Esophagus muscularis mucosa (tissue), 4 donors: Measurements from ENCODE around the gene CTNNA1. TPM values are rescaled to one million over a fixed set of nuclear protein-coding genes. Genes with fewer than 3 reads are reported as not detected.
A peak's percentile ranks its signal among the peaks of the same experiment; 100 is the strongest.

Experiments used
- DNase-seq: peaks from one replicate; pipeline ENCODE4 v3.0.0-alpha.2; 2017; ENCODE audit errors: extremely low spot score
- H3K27ac ChIP-seq, 4 donors: fragments of 200-600 bp; sonication (generic); replicated peaks in 1 of 4; 1 replicate in 3 of 4; 2 replicates in 1 of 4; pipeline ENCODE4 v1.5.1; 2016 to 2019; ENCODE audit warnings: mild to moderate bottlenecking in 1 of 4
- H3K27me3 ChIP-seq, 4 donors: fragments of 200-600 bp; sonication (generic); one replicate each; pipeline versions ENCODE4 v1.5.1 to v1.6.0; 2016 to 2019
- H3K36me3 ChIP-seq, 4 donors: fragments of 200-600 bp; sonication (generic); one replicate each; pipeline ENCODE4 v1.5.1; 2016 to 2019
- H3K4me1 ChIP-seq, 4 donors: fragments of 200-600 bp; sonication (generic); one replicate each; pipeline ENCODE4 v1.5.1; 2016 to 2019
- H3K4me3 ChIP-seq, 4 donors: fragments of 200-600 bp; sonication (generic); 1 replicate in 2 of 4; 2 replicates in 2 of 4; pipeline ENCODE4 v1.5.1; 2016 to 2019; ENCODE audit warnings: mild to moderate bottlenecking in 4 of 4, moderate library complexity in 1 of 4
- H3K9me3 ChIP-seq, 4 donors: fragments of 200-600 bp; sonication (generic); 1 replicate in 3 of 4; 2 replicates in 1 of 4; pipeline ENCODE4 v1.5.1; 2016 to 2019
- EP300 ChIP-seq: sonication (generic); formaldehyde crosslinking; IDR thresholded peaks from one replicate; pipeline ENCODE4 v1.6.1; 2017; ENCODE audit warnings: antibody characterized with exemption
- POLR2A ChIP-seq: fragments of 450-650 bp; IDR thresholded peaks from one replicate; pipeline ENCODE4 v1.6.1; 2017; ENCODE audit warnings: antibody characterized with exemption, moderate library complexity, mild to moderate bottlenecking, low read depth
- POLR2AphosphoS5 ChIP-seq, 2 donors: sonication (generic); formaldehyde crosslinking; IDR thresholded peaks; one replicate each; pipeline ENCODE4 v1.6.1; 2017; ENCODE audit warnings: antibody characterized with exemption in 2 of 2
- WGBS: methylation state at CpG from one replicate; pipeline ENCODE4 v1.1.5; 2018; 5-methylcytosine and 5-hydroxymethylcytosine counted together
- intact Hi-C: fragments of 100-400 bp; cut with DNase I; formaldehyde crosslinking; loops from one replicate; pipeline ENCODE4 v1.15.1; 2023
- total RNA-seq, 4 donors: library from RNA; depleted of rRNA; stranded (reverse); fragments of >200 nt; gene quantifications; one replicate each; pipeline versions ENCODE4 v1.1.0 to v1.2.1, GENCODE V29; 2016
- TF ChIP-seq, protein P1 (sequence below), 3 experiments: fragments of 200-600 bp in 2 of 3; fragments of 450-650 bp in 1 of 3; sonication (generic) in 2 of 3; IDR thresholded peaks; one replicate each; pipeline ENCODE4 v1.5.1; 2017 to 2019; ENCODE audit warnings: antibody characterized with exemption in 3 of 3, mild to moderate bottlenecking in 2 of 3, moderate library complexity in 1 of 3

CTNNA1 gene
- total RNA-seq, 4 donors from 2014 or later, result 335 to 423 (median 369) TPM

DNA sequence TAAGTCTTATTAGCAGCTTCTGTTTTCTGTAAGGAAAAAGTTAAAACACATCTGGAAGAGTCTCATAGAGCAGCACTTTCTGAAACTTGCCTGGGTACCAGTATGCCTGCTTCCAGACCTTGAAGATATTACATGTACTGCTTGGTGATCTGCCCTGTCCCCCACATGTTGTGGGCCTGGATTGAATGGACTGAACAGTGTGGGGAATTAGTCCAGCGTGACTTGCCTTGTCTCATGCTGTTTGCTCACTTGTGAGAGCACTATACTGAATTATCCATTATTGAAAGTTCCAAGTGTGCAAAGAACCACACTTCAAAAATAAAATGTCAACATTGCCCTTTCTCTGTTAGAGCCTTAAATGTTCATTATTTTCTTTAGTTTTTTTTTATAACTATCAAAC, 8.9 kb downstream of the CTNNA1 start:
- WGBS, result 60% methylated on average over 1 of the region's 1 CpG
- Histone ChIP-seq H3K27me3 (no peaks in the 10 kb centered on the region), H3K4me3 (no peak overlapping the region), H3K9me3 (peaks cover 0 to 15% (median 8%) of the 10 kb centered on the region in 4 donors), H3K36me3 (peaks cover 7 to 23% (median 14%) of the 10 kb centered on the region in 4 donors), H3K27ac (peak overlapping the region in 2 of 4 donors; percentile 5 to 7), H3K4me1 (peaks cover 61 to 90% (median 70%) of the 10 kb centered on the region in 4 donors)
- TF ChIP-seq EP300 (no peak), POLR2A (no peak), POLR2AphosphoS5 (IDR thresholded peaks at IDR 0.05) (no peak)
- TF ChIP-seq, protein P1, sequence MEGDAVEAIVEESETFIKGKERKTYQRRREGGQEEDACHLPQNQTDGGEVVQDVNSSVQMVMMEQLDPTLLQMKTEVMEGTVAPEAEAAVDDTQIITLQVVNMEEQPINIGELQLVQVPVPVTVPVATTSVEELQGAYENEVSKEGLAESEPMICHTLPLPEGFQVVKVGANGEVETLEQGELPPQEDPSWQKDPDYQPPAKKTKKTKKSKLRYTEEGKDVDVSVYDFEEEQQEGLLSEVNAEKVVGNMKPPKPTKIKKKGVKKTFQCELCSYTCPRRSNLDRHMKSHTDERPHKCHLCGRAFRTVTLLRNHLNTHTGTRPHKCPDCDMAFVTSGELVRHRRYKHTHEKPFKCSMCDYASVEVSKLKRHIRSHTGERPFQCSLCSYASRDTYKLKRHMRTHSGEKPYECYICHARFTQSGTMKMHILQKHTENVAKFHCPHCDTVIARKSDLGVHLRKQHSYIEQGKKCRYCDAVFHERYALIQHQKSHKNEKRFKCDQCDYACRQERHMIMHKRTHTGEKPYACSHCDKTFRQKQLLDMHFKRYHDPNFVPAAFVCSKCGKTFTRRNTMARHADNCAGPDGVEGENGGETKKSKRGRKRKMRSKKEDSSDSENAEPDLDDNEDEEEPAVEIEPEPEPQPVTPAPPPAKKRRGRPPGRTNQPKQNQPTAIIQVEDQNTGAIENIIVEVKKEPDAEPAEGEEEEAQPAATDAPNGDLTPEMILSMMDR (IDR thresholded peaks at IDR 0.05), result no peak
- DNase-seq, result no peak
- intact Hi-C loops, result no loop called here

DNA sequence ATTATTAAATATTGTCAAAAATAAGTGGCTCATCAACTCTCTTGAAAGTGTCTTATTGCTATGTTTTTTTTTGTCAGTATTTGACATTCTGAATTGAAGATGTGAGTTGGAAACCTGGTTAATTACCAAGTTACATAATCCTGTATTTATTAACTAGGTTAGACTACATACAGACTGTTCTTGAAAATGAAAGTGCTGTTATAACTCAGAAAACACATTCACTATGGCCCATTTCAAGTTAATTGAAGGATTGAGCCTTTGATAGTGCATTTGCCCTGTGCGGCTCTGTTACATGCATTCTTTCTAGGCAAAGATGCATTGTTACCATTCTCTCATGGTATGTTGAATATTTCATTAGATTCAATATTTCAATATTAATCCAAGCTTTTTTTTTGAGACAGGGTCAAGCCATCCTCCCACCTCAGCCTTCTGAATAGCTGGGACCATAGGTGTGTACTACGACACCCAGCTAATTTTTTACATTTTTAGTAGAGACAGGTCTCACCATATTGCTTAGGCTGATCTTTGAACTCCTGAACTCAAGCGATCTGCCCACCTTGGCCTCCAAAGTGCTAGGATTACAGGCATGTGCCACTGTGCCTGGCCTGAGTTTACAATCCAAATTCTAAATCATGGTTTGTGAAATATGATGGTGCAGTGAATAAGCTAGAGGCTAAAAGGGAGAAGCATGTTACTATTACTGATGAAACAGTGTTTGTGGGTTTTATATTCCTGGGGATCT, 10.0 kb downstream of the CTNNA1 start:
- Histone ChIP-seq H3K4me1 (peaks cover 59 to 90% (median 76%) of the 10 kb centered on the region in 4 donors), H3K9me3 (peaks cover 0 to 12% (median 4%) of the 10 kb centered on the region in 4 donors), H3K27ac (no peak overlapping the region), H3K36me3 (peaks cover 4 to 17% (median 10%) of the 10 kb centered on the region in 4 donors), H3K27me3 (no peaks in the 10 kb centered on the region), H3K4me3 (no peak overlapping the region)
- WGBS, result 86% methylated on average over 3 of the region's 3 CpGs
- no peak for TF ChIP-seq EP300
- TF ChIP-seq, protein P1 (IDR thresholded peaks at IDR 0.05), result no peak
- no peak for TF ChIP-seq POLR2A
- TF ChIP-seq POLR2AphosphoS5 (IDR thresholded peaks at IDR 0.05), result no peak
- DNase-seq, result no peak
- intact Hi-C loops, result no loop called here

DNA sequence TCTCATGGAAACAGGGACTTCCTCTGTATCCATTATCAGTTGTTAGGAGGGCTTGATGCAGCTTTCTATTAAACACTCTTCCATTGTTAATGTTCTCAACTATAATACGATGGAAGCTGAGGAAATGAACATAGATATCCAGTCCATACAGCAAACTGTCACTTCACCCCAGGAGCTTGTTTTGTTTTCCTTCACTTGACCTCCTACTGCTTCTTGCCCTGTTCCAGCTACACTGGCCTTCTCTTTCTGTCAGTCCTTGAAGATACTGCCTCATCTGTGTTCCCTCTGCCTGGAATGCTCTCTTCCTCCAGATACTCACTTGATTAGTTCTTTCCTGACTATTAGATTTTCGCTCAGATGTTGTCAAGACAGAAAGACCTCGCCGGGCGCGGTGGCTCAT, 17.1 kb downstream of the CTNNA1 start:
- H3K4me1 ChIP-seq, result peaks cover 51 to 90% (median 82%) of the 10 kb centered on the region in 4 donors
- intact Hi-C loops, result no loop called here
- H3K9me3 ChIP-seq, result no peaks in the 10 kb centered on the region
- no peaks in the 10 kb centered on the region for H3K27me3 ChIP-seq
- H3K27ac ChIP-seq, result no peak overlapping the region
- no peak overlapping the region for H3K4me3 ChIP-seq
- H3K36me3 ChIP-seq, result peaks cover 0 to 4% (median 0%) of the 10 kb centered on the region in 4 donors
- TF ChIP-seq POLR2A, result no peak
- no peak for TF ChIP-seq EP300
- TF ChIP-seq POLR2AphosphoS5 (IDR thresholded peaks at IDR 0.05), result no peak
- TF ChIP-seq, protein P1 (IDR thresholded peaks at IDR 0.05), result no peak
- no peak for DNase-seq
- WGBS, result 91% methylated on average over 6 of the region's 6 CpGs

DNA sequence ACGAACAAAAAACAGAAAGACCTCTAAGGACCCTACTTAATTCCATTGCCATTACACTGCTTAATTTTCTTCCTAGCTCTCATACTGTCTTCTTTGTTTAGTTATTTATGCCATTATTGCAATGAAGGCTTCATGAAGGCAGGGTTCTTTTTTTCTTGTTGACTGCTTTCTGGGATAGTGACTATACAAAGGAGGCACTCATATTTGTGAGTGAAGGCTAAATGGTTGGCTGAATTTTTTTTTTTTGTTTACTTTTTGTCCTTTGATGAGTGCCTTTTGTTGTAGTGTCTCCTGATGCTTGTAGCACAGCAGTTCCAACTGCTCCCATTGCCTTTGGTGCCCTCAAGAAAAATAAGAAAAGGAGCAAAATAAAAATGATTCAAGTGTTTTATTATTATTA, 17.8 kb downstream of the CTNNA1 start:
- 73% methylated on average over 1 of the region's 1 CpG for WGBS
- no peak for DNase-seq
- H3K9me3 ChIP-seq, result no peaks in the 10 kb centered on the region
- H3K4me1 ChIP-seq, result peaks cover 55 to 85% (median 80%) of the 10 kb centered on the region in 4 donors
- peaks cover 0 to 4% (median 0%) of the 10 kb centered on the region in 4 donors for H3K36me3 ChIP-seq
- no peaks in the 10 kb centered on the region for H3K27me3 ChIP-seq
- no peak overlapping the region for H3K27ac ChIP-seq
- no peak overlapping the region for H3K4me3 ChIP-seq
- intact Hi-C loops, result no loop called here
- TF ChIP-seq, protein P1 (IDR thresholded peaks at IDR 0.05), result no peak
- TF ChIP-seq POLR2A, result no peak
- TF ChIP-seq POLR2AphosphoS5 (IDR thresholded peaks at IDR 0.05), result no peak
- no peak for TF ChIP-seq EP300
